GM23338 (cell line): ENCODE measurements around the gene SGK1.

ENCODE experiments used
- EZH2phosphoT487 ChIP-seq: fragments of 200-600 bp; sonication (generic); IDR thresholded peaks from one replicate; pipeline ENCODE4 v1.8.1; 2018; ENCODE audit warnings: antibody characterized with exemption; ENCODE audit not compliant: unreplicated experiment
- STAT1 ChIP-seq: IDR thresholded peaks from one replicate; pipeline ENCODE4 v1.6.1; 2016; ENCODE audit warnings: antibody characterized with exemption; ENCODE audit not compliant: unreplicated experiment
- ZNF331 ChIP-seq: fragments of 250-450 bp; sonication (Bioruptor Pico); IDR thresholded peaks from 2 replicates; pipeline ENCODE4 v1.5.0; 2020; ENCODE audit warnings: low read depth, mild to moderate bottlenecking, moderate library complexity
- TF ChIP-seq, protein P1 (sequence below), 2 experiments: fragments of 200-600 bp in 1 of 2; sonication (generic) in 1 of 2; conservative IDR thresholded peaks; 2 replicates each; pipeline versions ENCODE4 v1.5.1 to v1.6.1; 2016 to 2017; ENCODE audit warnings: antibody characterized with exemption in 2 of 2, low read depth in 2 of 2, mild to moderate bottlenecking in 2 of 2, moderate library complexity in 1 of 2

GRCh38 chr6:134205366-134205765 lies 112.5 kb downstream of the SGK1 start:
- TF ChIP-seq, protein P1, sequence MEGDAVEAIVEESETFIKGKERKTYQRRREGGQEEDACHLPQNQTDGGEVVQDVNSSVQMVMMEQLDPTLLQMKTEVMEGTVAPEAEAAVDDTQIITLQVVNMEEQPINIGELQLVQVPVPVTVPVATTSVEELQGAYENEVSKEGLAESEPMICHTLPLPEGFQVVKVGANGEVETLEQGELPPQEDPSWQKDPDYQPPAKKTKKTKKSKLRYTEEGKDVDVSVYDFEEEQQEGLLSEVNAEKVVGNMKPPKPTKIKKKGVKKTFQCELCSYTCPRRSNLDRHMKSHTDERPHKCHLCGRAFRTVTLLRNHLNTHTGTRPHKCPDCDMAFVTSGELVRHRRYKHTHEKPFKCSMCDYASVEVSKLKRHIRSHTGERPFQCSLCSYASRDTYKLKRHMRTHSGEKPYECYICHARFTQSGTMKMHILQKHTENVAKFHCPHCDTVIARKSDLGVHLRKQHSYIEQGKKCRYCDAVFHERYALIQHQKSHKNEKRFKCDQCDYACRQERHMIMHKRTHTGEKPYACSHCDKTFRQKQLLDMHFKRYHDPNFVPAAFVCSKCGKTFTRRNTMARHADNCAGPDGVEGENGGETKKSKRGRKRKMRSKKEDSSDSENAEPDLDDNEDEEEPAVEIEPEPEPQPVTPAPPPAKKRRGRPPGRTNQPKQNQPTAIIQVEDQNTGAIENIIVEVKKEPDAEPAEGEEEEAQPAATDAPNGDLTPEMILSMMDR (conservative IDR thresholded peaks at IDR 0.05; ENCODE audit: low read depth in 2 of 2) = no peak
- TF ChIP-seq EZH2phosphoT487 = no peak
- TF ChIP-seq STAT1 = no peak
- TF ChIP-seq ZNF331 = no peak
